ENCODE results near the gene CPZ. TPM values are rescaled to one million over a fixed set of nuclear protein-coding genes. Genes with fewer than 3 reads are reported as not detected.

CPZ gene
- total RNA-seq, 4 donors from 2014 or later = 4.1 to 12.9 (median 6.5) TPM

DNA sequence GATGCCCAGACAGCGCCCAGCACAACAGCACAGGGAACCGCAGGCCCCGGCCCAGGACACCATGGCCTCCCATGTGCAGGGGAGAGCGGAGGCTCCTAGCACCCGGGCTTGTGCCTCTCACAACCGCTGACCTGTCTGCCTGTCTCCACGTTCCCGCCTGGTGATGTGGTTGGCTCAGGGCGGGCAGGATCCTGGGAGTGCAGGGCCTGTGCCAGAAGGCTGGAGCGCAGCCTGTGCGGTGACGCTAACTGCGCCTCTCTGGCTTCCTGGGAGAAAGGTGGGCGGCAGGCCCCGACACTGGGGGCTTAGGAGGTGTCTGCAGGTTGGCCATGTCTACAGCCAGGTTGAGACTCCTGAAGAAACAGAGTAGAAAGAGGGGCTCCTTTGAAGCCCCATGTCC is 48.7 kb downstream of the CPZ start:
- H3K4me3 ChIP-seq (replicated peaks in 1 of 3) = no peak overlapping the region
- H3K9me3 ChIP-seq = no peaks in the 10 kb centered on the region
- DNase-seq = no peak
- no peak overlapping the region for H3K27ac ChIP-seq
- intact Hi-C loops (cut with DNase I) = no loop called here
- TF ChIP-seq POLR2A (IDR thresholded peaks at IDR 0.05) = no peak
- TF ChIP-seq, protein P1, sequence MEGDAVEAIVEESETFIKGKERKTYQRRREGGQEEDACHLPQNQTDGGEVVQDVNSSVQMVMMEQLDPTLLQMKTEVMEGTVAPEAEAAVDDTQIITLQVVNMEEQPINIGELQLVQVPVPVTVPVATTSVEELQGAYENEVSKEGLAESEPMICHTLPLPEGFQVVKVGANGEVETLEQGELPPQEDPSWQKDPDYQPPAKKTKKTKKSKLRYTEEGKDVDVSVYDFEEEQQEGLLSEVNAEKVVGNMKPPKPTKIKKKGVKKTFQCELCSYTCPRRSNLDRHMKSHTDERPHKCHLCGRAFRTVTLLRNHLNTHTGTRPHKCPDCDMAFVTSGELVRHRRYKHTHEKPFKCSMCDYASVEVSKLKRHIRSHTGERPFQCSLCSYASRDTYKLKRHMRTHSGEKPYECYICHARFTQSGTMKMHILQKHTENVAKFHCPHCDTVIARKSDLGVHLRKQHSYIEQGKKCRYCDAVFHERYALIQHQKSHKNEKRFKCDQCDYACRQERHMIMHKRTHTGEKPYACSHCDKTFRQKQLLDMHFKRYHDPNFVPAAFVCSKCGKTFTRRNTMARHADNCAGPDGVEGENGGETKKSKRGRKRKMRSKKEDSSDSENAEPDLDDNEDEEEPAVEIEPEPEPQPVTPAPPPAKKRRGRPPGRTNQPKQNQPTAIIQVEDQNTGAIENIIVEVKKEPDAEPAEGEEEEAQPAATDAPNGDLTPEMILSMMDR (IDR thresholded peaks at IDR 0.05) = no peak
- H3K36me3 ChIP-seq = no peaks in the 10 kb centered on the region
- 90 to 93% methylated on average over 10 of the region's 15 CpGs for WGBS, 2 donors
- H3K4me1 ChIP-seq = peaks cover 0 to 3% of the 10 kb centered on the region in 2 donors
- no peaks in the 10 kb centered on the region for H3K27me3 ChIP-seq

DNA sequence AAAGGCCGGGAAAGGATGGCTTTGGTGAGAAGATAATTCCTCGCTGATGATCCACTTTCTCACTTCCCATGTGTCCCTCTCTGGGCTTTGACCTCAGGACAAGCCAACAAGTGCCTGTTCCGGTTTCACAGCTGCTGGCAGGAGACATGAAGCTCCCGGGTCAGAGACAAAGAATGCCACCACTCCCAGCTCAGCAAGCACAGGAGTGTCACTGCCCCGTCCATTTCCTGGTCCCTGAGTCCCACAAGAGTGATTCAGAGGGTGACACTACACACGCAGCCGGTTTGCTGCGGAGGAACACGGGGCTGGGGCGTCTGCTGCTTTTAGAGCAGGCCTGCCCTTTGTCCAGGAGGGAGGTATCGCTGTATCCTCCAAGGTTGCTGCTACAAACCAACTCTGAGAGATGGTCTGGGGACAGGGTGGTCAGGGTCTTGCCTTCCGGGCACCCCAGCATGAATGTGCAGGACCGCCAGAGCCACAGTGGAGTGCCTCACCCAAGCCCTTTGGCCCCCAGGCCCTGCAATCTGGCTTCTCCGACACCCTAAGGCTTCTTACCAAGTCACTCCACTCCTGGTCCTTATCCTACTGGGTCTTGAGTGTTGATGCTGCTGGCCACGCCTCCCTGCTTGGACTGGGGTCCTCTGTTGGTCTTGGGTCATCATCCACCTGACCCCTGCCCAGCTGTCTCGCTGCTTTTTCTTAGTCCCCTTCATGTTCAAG is 49.5 kb downstream of the CPZ start:
- Histone ChIP-seq H3K27ac (no peak overlapping the region), H3K9me3 (no peaks in the 10 kb centered on the region), H3K27me3 (no peaks in the 10 kb centered on the region), H3K4me1 (peaks cover 5 to 11% of the 10 kb centered on the region in 2 donors), H3K4me3 (replicated peaks in 1 of 3) (no peak overlapping the region), H3K36me3 (no peaks in the 10 kb centered on the region)
- no peak for DNase-seq
- 84 to 88% methylated on average over 13 to 16 of the region's 16 CpGs for WGBS, 2 donors
- no peak for TF ChIP-seq POLR2A (IDR thresholded peaks at IDR 0.05)
- TF ChIP-seq, protein P1 (IDR thresholded peaks at IDR 0.05) = no peak
- intact Hi-C loops (cut with DNase I) = no loop called here

DNA sequence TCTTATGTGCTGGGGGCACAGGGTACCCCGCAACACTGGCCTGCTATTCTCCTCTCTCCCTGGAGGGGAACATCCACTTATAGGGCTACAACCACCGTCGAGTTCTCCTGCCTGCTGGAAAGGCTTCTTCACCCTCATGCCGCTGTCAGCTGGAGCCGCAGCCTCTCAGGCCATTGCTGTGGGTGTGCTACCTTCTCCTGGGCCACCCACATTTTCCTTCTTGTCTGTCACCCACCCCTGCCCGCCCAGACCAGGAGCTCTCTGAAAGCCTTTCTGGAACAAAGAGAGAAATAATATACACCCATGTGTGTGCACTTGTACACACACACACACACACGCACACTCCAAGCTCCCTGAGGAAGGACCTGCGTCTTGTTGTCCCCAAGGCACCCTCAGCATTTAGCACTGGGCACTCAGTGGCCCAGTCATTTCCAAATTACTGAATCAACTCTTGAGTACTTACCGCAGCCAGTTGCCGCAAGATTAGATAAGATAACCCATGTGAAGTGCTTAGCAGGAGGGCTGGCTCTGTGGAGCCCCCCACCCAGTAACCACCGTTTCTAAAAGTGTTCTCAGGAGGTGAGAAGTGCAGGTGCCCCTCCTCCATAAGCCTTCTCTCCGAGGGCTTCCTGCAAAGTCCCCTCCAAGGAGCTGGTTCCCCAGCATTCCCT is 50.2 kb downstream of the CPZ start:
- no peak for DNase-seq
- no peaks in the 10 kb centered on the region for H3K9me3 ChIP-seq
- WGBS, 2 donors = 64% methylated on average over 12 of the region's 12 CpGs
- H3K4me1 ChIP-seq = peaks cover 6 to 11% of the 10 kb centered on the region in 2 donors
- H3K4me3 ChIP-seq (replicated peaks in 1 of 3) = no peak overlapping the region
- intact Hi-C loops (cut with DNase I) = no loop called here
- H3K27me3 ChIP-seq = no peaks in the 10 kb centered on the region
- H3K36me3 ChIP-seq = no peaks in the 10 kb centered on the region
- H3K27ac ChIP-seq = no peak overlapping the region
- TF ChIP-seq, protein P1 (IDR thresholded peaks at IDR 0.05) = no peak
- TF ChIP-seq POLR2A (IDR thresholded peaks at IDR 0.05) = no peak

DNA sequence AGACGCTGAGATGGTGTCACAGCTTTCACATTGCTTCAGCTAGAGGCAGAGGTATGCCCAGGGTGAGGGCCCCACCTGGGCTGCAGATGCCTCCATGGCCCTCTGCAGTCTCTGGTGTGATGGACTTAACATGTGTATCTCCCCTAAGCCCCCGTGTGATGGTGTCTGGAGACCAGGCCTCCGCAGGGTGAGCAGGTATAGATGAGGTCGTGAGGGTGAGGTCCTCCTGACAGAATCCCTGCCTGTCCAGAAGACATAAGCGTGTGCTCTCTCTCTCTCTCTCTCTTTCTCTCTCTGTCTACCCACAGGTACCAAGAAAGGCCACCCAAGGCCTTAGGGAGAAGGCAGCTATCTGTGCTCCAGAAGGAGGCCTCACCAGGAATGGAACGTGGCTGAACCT is 50.9 kb downstream of the CPZ start:
- Histone ChIP-seq H3K27ac (no peak overlapping the region), H3K36me3 (no peaks in the 10 kb centered on the region), H3K4me3 (replicated peaks in 1 of 3) (no peak overlapping the region), H3K9me3 (no peaks in the 10 kb centered on the region), H3K4me1 (peaks cover 6 to 11% of the 10 kb centered on the region in 2 donors), H3K27me3 (no peaks in the 10 kb centered on the region)
- no peak for DNase-seq
- intact Hi-C loops (cut with DNase I) = no loop called here
- WGBS, 2 donors = 74 to 89% methylated on average over 6 of the region's 6 CpGs
- TF ChIP-seq POLR2A (IDR thresholded peaks at IDR 0.05) = no peak
- TF ChIP-seq, protein P1 (IDR thresholded peaks at IDR 0.05) = no peak

DNA sequence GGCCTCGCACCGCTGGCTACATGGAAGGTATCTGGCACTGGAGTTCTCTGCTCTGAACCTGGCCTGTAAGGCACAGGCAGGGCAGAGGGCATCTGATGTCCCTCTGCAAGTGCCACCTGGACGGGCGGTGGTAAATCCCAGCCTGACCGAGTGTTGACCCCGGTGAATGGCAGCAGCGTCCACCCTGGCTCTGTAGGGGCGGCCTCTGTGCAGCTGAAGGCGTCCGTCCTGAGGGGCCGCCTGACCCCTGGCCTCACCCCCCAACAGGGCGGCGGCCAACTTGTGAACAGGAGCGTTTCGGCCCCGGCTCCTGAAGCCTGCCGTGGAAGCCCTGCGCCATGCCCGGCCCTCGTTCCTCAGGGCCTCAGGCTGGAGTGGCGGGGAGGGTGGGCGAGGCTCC is 51.4 kb downstream of the CPZ start:
- intact Hi-C loops (cut with DNase I) = no loop called here
- DNase-seq = no peak
- Histone ChIP-seq H3K9me3 (no peaks in the 10 kb centered on the region), H3K27ac (no peak overlapping the region), H3K27me3 (no peaks in the 10 kb centered on the region), H3K4me1 (peaks cover 6 to 11% of the 10 kb centered on the region in 2 donors), H3K4me3 (replicated peaks in 1 of 3) (no peak overlapping the region), H3K36me3 (no peaks in the 10 kb centered on the region)
- WGBS, 2 donors = 92 to 100% methylated on average over 1 to 5 of the region's 22 CpGs
- TF ChIP-seq POLR2A (IDR thresholded peaks at IDR 0.05) = no peak
- TF ChIP-seq, protein P1 (IDR thresholded peaks at IDR 0.05) = no peak

Measured in thyroid gland (tissue), 4 donors.